ENCODE measurements around the gene PWP2. TPM values are rescaled to one million over a fixed set of nuclear protein-coding genes. Genes with fewer than 3 reads are reported as not detected.

The PWP2 gene
- total and polyA plus RNA-seq, 7 experiments from 2014 or later: 8.7 to 42.3 (median 21.9) TPM

DNA sequence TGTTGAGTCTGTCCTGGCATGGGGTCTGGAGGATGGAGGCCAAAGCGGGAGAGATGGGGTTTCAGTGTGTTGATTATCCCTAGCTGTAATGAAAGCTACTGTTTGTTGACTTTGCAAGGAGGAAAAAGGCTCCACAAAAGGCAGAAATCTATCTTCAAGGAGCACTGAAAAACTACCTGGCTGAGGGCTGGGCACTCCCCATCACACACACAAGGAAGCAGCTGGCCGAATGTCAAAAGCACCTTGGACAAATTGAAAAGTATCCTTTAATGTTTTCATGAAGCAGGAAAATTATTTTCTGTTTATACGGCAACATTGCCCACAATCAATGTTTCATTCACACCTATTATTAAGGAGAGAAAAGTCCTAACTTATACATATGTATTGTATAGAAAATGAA is 27.8 kb upstream of the PWP2 start:
- H3K36me3 Mint-ChIP-seq: peaks cover 8 to 62% (median 53%) of the 10 kb centered on the region in 5 donors
- no peak overlapping the region for H3K4me3 ChIP-seq (ENCODE audit: low read length)
- no peak for DNase-seq
- POLR2A ChIA-PET: interaction anchor here (0.6 to 1.8 kb wide), 3 partner anchors 8 to 1644 kb away, joined by 3 to 10 read pairs (median 3); no protein-coding TSS in a partner anchor
- no peaks in the 10 kb centered on the region for H3K9me3 ChIP-seq (ENCODE audit: control insufficient read depth in 2 of 3, low read length in 3 of 3)
- intact Hi-C loops (cut with micrococcal nuclease): no loop called here
- H3K9me3 Mint-ChIP-seq: no peaks in the 10 kb centered on the region
- ATAC-seq: no peak
- H3K27ac ChIP-seq (ENCODE audit: low read depth, low read length): peak overlapping the region; percentile 43
- H3K36me3 ChIP-seq (ENCODE audit: control insufficient read depth in 2 of 3, insufficient read depth in 3 of 3, low read length in 3 of 3): peaks cover 9 to 67% (median 17%) of the 10 kb centered on the region in 3 experiments
- H3K4me1 Mint-ChIP-seq: peaks cover 35 to 77% (median 65%) of the 10 kb centered on the region in 7 donors
- CTCF ChIA-PET: interaction anchor here (0.6 kb wide), 1 partner anchor 945 kb away, joined by 3 read pairs; no protein-coding TSS in a partner anchor
- H3K27me3 Mint-ChIP-seq: no peaks in the 10 kb centered on the region
- H3K27me3 ChIP-seq (ENCODE audit: control insufficient read depth in 2 of 2, insufficient read depth in 2 of 2, low read length in 2 of 2): no peaks in the 10 kb centered on the region
- peak overlapping the region in 2 of 10 donors; percentile 42 to 47 for H3K4me3 Mint-ChIP-seq
- H3K4me1 ChIP-seq (ENCODE audit: control insufficient read depth in 2 of 2, insufficient read depth in 2 of 2, low read length in 2 of 2): peaks cover 36 to 55% of the 10 kb centered on the region in 2 donors
- H3K27ac Mint-ChIP-seq: peak overlapping the region; percentile 63 to 97 (median 88)

DNA sequence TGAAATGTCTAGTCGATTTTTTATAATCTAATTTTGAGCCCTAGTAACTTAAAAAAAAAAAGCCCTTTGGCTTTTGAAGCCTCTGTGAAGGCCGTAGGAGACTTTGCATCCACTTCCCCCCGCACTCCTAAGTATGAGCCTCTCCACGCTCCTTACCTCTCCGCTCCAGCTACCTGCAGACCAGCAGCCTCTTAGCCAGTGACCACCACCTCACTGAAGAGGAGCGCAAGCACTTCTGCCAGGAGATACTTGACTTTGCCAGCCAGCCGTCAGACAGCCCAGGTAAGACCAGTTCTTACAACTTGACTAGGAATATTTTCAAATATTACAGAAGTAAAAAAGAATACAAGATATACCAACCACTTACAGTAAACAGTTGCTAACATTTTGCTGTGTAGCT is 27.4 kb upstream of the PWP2 start:
- peaks cover 40 to 59% of the 10 kb centered on the region in 2 donors for H3K4me1 ChIP-seq (ENCODE audit: control insufficient read depth in 2 of 2, insufficient read depth in 2 of 2, low read length in 2 of 2)
- H3K27ac ChIP-seq (ENCODE audit: low read depth, low read length): peak overlapping the region; percentile 25
- H3K4me3 ChIP-seq (ENCODE audit: low read length): no peak overlapping the region
- POLR2A ChIA-PET: interaction anchor here (1.3 kb wide), 1 partner anchor 10 kb away, joined by 3 read pairs; no protein-coding TSS in a partner anchor
- peaks cover 39 to 79% (median 69%) of the 10 kb centered on the region in 7 donors for H3K4me1 Mint-ChIP-seq
- CTCF ChIA-PET: no interaction called here
- ATAC-seq (no peak), DNase-seq (no peak)
- no peaks in the 10 kb centered on the region for H3K27me3 Mint-ChIP-seq
- no peaks in the 10 kb centered on the region for H3K27me3 ChIP-seq (ENCODE audit: control insufficient read depth in 2 of 2, insufficient read depth in 2 of 2, low read length in 2 of 2)
- H3K27ac Mint-ChIP-seq: peak overlapping the region; percentile 9 to 97 (median 80)
- peaks cover 8 to 60% (median 52%) of the 10 kb centered on the region in 5 donors for H3K36me3 Mint-ChIP-seq
- intact Hi-C loops (cut with micrococcal nuclease): no loop called here
- H3K36me3 ChIP-seq (ENCODE audit: control insufficient read depth in 2 of 3, insufficient read depth in 3 of 3, low read length in 3 of 3): peaks cover 5 to 63% (median 17%) of the 10 kb centered on the region in 3 experiments
- no peak overlapping the region for H3K4me3 Mint-ChIP-seq
- no peaks in the 10 kb centered on the region for H3K9me3 Mint-ChIP-seq
- no peaks in the 10 kb centered on the region for H3K9me3 ChIP-seq (ENCODE audit: control insufficient read depth in 2 of 3, low read length in 3 of 3)

DNA sequence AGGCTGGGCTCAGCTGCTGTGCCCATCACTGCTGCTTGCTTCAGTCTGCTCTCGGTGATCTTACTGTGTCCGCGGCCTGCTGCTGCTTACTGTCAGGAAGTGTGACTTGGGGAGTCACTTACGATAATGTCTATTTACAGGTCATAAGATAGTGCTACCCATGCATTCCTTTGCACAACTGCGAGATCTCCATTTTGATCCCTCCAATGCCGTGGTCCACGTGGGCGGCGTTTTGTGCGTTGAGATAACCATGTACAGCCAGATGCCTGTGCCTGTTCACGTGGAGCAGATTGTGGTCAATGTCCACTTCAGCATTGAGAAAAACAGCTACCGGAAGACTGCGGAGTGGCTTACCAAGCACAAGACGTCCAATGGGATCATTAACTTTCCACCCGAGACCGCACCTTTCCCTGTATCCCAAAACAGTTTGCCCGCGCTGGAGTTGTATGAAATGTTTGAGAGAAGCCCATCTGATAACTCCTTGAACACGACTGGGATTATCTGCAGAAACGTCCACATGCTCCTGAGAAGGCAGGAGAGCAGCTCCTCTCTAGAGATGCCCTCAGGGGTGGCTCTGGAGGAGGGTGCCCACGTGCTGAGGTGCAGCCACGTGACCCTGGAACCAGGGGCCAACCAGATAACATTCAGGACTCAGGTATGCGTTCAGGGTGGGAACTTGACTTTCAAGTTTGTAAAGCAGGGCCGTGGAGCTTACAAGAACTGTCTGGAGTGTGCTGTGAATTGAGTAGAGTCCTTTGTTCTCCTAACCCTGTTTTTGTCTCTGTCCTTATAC is 24.4 kb upstream of the PWP2 start:
- Histone ChIP-seq H3K27me3 (ENCODE audit: control insufficient read depth in 2 of 2, insufficient read depth in 2 of 2, low read length in 2 of 2) (no peaks in the 10 kb centered on the region), H3K27ac (ENCODE audit: low read depth, low read length) (peak overlapping the region; percentile 86), H3K4me1 (ENCODE audit: control insufficient read depth in 2 of 2, insufficient read depth in 2 of 2, low read length in 2 of 2) (peaks cover 70 to 88% of the 10 kb centered on the region in 2 donors), H3K9me3 (ENCODE audit: control insufficient read depth in 2 of 3, low read length in 3 of 3) (no peaks in the 10 kb centered on the region), H3K4me3 (ENCODE audit: low read length) (peak overlapping the region; percentile 50), H3K36me3 (ENCODE audit: control insufficient read depth in 2 of 3, insufficient read depth in 3 of 3, low read length in 3 of 3) (peaks cover 4 to 40% (median 5%) of the 10 kb centered on the region in 3 experiments)
- Mint-ChIP-seq H3K27me3 (no peaks in the 10 kb centered on the region), H3K4me1 (peaks cover 63 to 97% (median 90%) of the 10 kb centered on the region in 7 donors), H3K27ac (peak overlapping the region; percentile 92 to 99 (median 97)), H3K9me3 (no peaks in the 10 kb centered on the region), H3K36me3 (peaks cover 0 to 59% (median 44%) of the 10 kb centered on the region in 5 donors), H3K4me3 (peak overlapping the region; percentile 74 to 89 (median 82))
- DNase-seq (no peak), ATAC-seq (no peak)
- CTCF ChIA-PET: interaction anchor here (1.1 to 3.5 kb wide), 3 partner anchors 8 to 15 kb away, joined by 3 to 14 read pairs (median 4); no protein-coding TSS in a partner anchor
- intact Hi-C loops (cut with micrococcal nuclease): loop anchor here (1.0 kb wide), 1 partner anchor 18 kb away; no protein-coding TSS in a partner anchor
- POLR2A ChIA-PET: interaction anchor here (0.7 to 5.5 kb wide), 12 partner anchors 8 to 219 kb away, joined by 3 to 46 read pairs (median 6); partner anchors contain the start of gene TRAPPC10

DNA sequence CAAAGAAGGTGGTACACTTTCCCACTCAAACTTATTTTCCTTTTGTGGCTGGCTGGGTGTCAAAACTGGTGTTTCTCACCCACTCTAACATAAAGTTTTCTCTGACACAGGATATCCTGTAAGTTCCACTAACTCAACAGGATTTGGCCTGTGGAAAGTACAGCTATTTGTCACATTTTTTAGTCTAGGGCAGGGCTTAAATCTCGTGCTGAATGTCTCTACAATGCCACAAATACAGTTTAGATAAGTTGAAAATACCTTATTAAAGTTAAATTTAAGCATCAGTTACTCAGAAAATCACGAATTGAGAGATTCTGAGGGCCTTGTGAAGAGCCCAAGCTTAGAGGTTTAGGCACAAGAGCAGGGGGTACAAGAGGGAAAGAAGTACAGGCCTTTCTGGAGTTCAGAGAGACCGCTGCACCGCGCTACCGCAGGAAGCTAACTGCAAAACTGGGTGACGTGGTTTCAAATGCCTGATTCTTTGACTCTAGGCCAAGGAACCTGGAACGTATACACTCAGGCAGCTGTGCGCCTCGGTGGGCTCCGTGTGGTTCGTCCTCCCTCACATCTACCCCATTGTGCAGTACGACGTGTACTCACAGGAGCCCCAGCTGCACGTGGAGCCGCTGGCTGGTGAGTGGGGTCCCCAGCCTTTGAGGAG is 23.4 kb upstream of the PWP2 start:
- no peaks in the 10 kb centered on the region for H3K27me3 Mint-ChIP-seq
- peak overlapping the region; percentile 86 for H3K27ac ChIP-seq (ENCODE audit: low read depth, low read length)
- ATAC-seq: peak; percentile 88
- peaks cover 4 to 43% (median 5%) of the 10 kb centered on the region in 3 experiments for H3K36me3 ChIP-seq (ENCODE audit: control insufficient read depth in 2 of 3, insufficient read depth in 3 of 3, low read length in 3 of 3)
- intact Hi-C loops (cut with micrococcal nuclease): loop anchor here (1.0 to 2.0 kb wide), 2 partner anchors 18 to 71 kb away; partner anchors contain the start of gene TRAPPC10 (in 1 of the 2)
- H3K36me3 Mint-ChIP-seq: peaks cover 0 to 63% (median 39%) of the 10 kb centered on the region in 5 donors
- DNase-seq: peak; percentile 37 to 89 (median 85)
- H3K9me3 Mint-ChIP-seq: no peaks in the 10 kb centered on the region
- H3K27me3 ChIP-seq (ENCODE audit: control insufficient read depth in 2 of 2, insufficient read depth in 2 of 2, low read length in 2 of 2): no peaks in the 10 kb centered on the region
- H3K4me3 ChIP-seq (ENCODE audit: low read length): peak overlapping the region; percentile 50
- peak overlapping the region; percentile 92 to 99 (median 97) for H3K27ac Mint-ChIP-seq
- no peaks in the 10 kb centered on the region for H3K9me3 ChIP-seq (ENCODE audit: control insufficient read depth in 2 of 3, low read length in 3 of 3)
- peak overlapping the region; percentile 74 to 89 (median 82) for H3K4me3 Mint-ChIP-seq
- H3K4me1 ChIP-seq (ENCODE audit: control insufficient read depth in 2 of 2, insufficient read depth in 2 of 2, low read length in 2 of 2): peaks cover 79 to 92% of the 10 kb centered on the region in 2 donors
- ChIA-PET CTCF (interaction anchor here (0.9 to 3.5 kb wide), 4 partner anchors 9 to 16 kb away, joined by 3 to 14 read pairs (median 6); no protein-coding TSS in a partner anchor), POLR2A (interaction anchor here (0.7 to 5.5 kb wide), 13 partner anchors 9 to 220 kb away, joined by 3 to 46 read pairs (median 6); partner anchors contain the start of gene TRAPPC10)
- peaks cover 65 to 97% (median 90%) of the 10 kb centered on the region in 7 donors for H3K4me1 Mint-ChIP-seq

DNA sequence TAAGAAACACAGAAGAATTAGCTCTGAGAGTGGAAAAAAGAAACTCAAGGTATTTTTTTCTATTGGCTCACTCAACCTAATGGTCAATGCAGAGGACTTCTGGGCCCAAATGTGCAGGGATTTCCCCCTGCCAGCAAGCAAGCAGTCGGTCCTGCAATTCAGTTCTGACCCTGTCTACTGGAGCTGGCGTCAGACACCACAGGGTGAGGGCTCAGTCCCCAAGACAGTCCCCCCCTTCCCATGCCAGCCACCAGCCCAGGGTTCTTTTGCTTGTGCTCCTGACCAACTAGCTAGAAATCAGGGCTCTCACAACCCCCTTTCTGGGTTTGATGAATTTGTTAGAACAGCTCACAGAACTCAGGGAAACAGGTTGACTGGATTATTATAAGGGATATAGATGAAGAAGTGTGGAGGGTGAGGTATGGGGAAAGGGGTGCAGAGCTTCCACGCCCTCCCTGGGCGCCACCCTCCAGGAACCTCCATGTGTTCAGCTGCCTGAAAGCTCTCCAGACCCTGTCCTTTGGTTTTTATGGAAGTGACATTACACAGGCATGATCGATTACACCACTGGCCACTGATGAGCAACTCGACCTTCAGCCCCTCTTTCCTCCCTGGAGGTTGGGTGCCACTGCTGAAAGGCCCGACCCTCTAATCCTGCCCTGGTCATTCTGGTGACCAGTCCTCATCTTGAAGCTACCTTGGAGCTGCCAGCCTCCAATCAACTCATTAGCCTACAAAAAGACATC is 22.5 kb upstream of the PWP2 start:
- H3K4me1 Mint-ChIP-seq: peaks cover 70 to 99% (median 93%) of the 10 kb centered on the region in 7 donors
- Histone ChIP-seq H3K9me3 (ENCODE audit: control insufficient read depth in 2 of 3, low read length in 3 of 3) (no peaks in the 10 kb centered on the region), H3K36me3 (ENCODE audit: control insufficient read depth in 2 of 3, insufficient read depth in 3 of 3, low read length in 3 of 3) (peaks cover 0 to 34% (median 0%) of the 10 kb centered on the region in 3 experiments), H3K4me3 (ENCODE audit: low read length) (peak overlapping the region; percentile 50), H3K27ac (ENCODE audit: low read depth, low read length) (peak overlapping the region; percentile 86), H3K4me1 (ENCODE audit: control insufficient read depth in 2 of 2, insufficient read depth in 2 of 2, low read length in 2 of 2) (peaks cover 88 to 95% of the 10 kb centered on the region in 2 donors), H3K27me3 (ENCODE audit: control insufficient read depth in 2 of 2, insufficient read depth in 2 of 2, low read length in 2 of 2) (no peaks in the 10 kb centered on the region)
- peaks cover 7 to 66% (median 41%) of the 10 kb centered on the region in 5 donors for H3K36me3 Mint-ChIP-seq
- H3K9me3 Mint-ChIP-seq: no peaks in the 10 kb centered on the region
- CTCF ChIA-PET: interaction anchor here (0.5 to 3.5 kb wide), 5 partner anchors 9 to 459 kb away, joined by 3 to 14 read pairs (median 4); no protein-coding TSS in a partner anchor
- peak overlapping the region; percentile 74 to 89 (median 82) for H3K4me3 Mint-ChIP-seq
- DNase-seq (no peak), ATAC-seq (no peak)
- H3K27ac Mint-ChIP-seq: peak overlapping the region; percentile 92 to 99 (median 97)
- intact Hi-C loops (cut with micrococcal nuclease): loop anchor here in 1 of 2 donors (2.0 kb wide), 1 partner anchor 72 kb away; the partner anchor contains the start of gene TRAPPC10
- no peaks in the 10 kb centered on the region for H3K27me3 Mint-ChIP-seq
- POLR2A ChIA-PET: interaction anchor here (0.8 to 5.5 kb wide), 11 partner anchors 8 to 274 kb away, joined by 3 to 46 read pairs (median 6); partner anchors contain the start of genes CFAP410 and TRAPPC10
